GM21529 (cell line): ENCODE measurements around the gene ACSBG1.

Source experiments
- ATAC-seq: cut with Tn5 transposase; IDR thresholded peaks from one replicate; pipeline ENCODE4 v1.9.1; 2021; ENCODE audit not compliant: unreplicated experiment

The ACSBG1 gene

DNA sequence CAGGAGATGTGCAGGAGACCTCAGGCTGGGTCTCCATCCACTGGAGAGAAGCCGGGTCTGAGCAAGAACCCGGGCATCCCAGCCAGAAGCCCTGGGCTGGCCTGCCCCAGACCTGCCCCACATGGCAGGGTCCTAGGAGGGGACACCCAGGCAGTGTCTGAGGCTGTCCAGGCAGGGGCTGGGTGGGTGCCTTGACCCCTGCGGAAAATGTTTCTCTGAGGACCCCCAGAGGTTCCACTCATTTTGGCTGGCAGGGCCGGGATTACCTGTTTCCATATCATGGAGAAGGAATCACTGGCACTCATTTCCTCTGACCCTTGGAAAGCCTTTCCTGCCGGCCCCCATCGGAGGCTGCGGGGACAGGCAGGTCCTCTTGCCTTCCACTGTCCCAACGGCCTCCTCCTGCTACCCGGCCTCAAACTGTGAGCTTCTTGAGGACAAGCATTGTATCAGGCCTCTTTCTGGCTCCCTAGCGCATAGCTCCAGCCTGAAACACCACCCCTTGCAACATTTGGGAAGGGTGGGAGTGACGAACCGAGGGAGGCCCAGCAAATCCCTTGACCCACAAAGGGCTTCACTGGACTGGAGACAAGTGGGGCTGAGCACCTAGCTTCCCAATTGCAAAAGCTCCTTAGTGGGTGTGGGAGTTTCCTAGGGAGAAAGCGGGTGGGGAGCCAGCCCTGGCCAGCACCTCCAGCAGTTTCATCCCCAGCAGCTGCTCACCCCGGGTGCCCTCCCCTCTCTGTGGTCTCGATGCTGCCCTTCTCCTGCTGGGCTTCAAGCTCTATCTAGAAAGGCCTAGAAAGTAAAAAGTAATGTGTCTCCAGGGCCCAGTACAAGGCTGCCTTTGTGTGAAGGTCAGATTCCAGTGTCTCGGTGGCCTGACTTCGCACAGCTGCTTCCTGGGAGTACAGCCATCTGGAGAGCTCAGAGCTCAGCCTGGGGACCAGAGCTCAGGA is 29.7 kb downstream of the ACSBG1 start:
- no peak for ATAC-seq

- ATAC-seq: no peak
Measured at GRCh38 chr15:78203346-78204225, 30.8 kb downstream of the ACSBG1 start.

- ATAC-seq: no peak
Measured at GRCh38 chr15:78201281-78202190, 32.8 kb downstream of the ACSBG1 start.

DNA sequence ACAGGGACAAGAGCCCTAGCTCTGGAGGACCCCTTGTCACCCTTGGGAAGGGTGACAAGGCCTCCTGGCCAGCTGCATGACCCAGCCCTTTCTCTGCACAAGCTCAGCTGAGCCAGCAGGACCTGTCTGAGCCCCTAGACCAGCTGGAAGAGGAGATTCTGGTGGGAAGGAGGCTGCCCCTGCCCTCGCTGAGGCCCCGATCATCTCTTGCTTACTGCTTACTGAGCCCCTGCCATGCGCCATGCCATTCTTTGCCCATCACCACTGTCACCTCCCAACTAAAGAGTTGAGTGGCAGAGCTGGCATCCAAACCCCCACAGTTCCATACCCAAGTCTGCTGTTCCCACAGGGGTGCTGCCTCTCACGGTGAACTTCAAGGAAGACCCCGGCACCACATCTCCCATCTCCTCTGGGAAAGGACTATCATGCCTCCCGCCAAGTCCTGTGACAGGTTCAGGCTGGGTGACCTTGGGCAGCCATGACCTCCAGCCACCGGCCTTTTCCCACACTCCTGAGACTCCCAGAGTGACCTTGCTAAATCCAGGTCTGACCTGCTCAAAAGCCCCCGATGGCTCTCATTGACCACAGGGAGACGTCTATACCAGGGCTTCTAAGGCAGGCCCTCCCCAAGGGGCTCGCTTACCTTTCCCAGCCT is 34.0 kb downstream of the ACSBG1 start:
- no peak for ATAC-seq

DNA sequence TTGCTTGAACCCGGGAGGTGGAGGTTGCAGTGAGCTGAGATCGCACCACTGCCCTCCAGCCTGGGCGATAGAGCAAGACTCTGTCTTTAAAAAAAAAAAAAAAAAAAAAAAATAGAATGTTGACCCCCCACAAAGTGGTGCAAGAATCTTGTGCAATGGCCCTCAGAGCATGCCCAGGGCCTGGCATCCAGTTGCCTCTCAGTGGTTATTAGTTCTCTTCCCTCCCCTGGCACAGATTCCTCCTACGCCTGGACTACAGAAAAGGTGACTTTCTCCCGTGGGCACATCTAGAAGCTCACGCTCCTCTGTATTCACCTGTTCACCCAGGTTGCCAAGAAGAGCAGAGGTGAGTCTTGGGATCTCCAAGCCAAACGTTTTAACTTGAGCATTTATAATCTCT is 36.7 kb downstream of the ACSBG1 start:
- no peak for ATAC-seq

DNA sequence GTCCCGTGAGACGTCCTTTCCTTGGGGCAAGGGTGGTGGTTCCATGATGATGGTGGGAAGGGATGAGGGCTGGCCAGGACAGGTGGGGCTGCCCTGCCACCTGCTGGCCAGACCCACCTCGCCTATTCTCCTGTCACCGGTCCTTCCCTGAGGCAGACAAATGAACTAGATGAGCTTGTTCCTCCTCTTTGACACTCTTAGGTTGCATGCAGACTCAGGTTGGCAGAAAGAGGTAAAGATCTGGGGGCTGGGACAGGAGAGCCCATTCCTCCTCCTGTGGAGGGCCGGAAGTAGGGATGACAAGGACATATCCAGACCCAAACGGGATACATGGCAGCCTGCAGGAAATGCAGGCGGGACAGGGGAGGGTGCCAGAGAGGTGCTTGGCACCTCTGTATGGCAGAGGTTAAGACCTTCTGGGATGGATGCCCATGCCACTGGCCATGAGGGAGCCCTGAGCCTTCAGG is 38.6 kb downstream of the ACSBG1 start:
- ATAC-seq: no peak

DNA sequence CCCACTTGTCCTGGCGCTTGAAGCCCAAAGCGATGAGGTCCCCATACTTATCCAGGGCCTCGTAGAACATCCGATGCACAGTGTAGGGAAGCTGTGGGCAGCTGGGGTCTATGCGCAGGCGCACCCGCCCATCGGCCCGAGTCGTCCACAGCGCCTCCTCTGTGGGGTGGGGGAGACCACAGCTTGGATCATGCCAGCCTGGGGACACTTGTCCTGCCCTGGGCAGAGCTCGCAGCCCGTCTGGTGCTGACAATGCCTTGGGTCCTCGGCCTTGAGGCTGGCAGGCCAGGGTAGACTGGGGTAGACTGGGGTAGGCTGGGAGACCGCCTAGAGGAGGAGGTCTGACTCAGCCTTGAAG is 39.8 kb downstream of the ACSBG1 start:
- ATAC-seq: no peak

DNA sequence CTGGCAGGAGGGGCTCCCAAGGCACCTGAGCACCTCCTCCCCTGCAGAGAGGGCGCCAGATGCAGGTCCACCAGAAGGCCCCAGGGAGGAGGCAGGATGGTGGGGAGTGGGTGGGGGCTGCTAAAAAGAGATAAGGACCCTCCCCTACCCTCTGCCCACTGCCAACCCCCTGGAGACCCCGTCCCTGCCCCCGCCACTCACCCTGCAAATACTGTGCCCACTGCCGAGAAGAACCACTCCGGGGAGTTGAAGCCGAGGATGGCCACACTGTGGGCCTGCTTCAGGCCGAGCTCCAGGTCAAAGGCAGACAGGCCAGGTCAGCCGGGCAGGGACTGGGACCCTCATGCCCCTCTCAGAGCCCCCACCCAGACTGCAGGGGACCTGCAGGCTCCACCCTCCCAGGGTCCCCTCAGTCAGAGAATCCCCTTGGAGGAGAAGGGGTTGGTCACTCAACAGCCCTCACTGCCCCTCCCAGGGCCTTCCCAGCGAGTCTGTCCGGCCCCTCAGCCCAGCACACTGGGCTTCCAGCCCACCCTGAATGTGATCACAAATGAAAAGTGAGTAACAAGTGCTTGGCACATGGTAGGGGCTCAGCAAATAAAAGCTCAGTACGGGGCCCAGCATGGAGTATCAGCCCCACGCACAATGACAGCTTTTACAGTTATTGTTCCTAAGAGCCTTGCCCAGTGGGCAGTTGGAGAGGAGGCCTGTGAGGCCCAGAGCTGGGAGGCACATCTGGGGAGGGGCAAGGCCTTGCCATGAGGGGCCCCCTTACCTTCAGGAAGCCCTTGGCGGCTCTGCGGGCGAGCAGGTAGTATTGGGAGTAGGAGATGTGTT is 40.4 kb downstream of the ACSBG1 start:
- ATAC-seq: no peak

- no peak for ATAC-seq
Measured at GRCh38 chr15:78192826-78193594, 41.4 kb downstream of the ACSBG1 start.

GRCh38 chr15:78182821-78183220 is 51.5 kb downstream of the ACSBG1 start:
- no peak for ATAC-seq

GRCh38 chr15:78182336-78182700 is 52.0 kb downstream of the ACSBG1 start:
- ATAC-seq: no peak

- ATAC-seq: no peak
Measured at GRCh38 chr15:78179906-78180305, 54.5 kb downstream of the ACSBG1 start.

DNA sequence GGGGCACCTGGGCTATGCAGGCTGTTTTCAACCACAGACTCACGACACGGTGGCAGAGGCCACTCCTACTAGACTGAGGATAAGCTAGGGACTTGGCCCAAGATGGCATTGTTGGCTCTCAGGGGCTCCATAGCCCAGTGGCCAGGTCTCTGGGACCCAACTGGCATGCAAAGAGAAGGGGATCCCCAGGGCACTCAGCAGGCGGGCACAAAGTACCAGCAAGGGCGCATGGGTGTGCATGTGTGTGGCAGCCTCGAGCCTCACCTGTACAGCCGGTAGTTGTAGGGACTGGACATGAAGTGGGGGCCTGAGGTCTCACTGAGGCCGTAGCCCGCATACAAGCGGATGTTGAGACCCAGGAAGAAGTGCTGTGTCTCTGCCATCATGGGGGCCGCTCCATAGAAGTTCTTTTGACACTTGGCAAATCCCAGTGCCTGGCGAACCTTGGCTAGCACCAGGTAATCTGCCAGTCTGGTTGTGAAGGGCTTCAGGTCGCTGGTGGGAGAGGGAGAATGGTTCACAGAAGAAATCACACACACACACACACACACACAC is 55.0 kb downstream of the ACSBG1 start:
- no peak for ATAC-seq

GRCh38 chr15:78178064-78178463 is 56.3 kb downstream of the ACSBG1 start:
- no peak for ATAC-seq

DNA sequence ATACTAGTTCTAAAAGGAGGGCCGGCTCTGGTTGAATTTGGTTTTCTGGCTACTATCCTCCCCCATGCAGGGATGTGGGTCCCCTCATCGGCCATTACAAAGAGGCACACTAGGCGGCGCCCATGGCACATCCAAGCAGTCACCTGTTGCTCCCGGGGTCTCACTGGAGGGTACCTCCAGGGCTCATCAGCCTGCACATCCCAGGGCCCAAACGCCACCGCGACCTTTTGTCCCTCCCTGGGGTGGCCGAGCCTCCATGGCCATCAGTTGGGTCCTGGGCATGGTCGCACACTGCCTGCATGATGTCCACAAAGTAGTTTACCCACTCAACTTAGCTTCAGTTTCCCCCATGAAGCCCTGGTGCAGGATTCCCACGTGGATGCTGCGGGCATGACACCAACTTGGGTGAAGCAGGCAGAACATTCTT is 56.9 kb downstream of the ACSBG1 start:
- ATAC-seq: no peak

DNA sequence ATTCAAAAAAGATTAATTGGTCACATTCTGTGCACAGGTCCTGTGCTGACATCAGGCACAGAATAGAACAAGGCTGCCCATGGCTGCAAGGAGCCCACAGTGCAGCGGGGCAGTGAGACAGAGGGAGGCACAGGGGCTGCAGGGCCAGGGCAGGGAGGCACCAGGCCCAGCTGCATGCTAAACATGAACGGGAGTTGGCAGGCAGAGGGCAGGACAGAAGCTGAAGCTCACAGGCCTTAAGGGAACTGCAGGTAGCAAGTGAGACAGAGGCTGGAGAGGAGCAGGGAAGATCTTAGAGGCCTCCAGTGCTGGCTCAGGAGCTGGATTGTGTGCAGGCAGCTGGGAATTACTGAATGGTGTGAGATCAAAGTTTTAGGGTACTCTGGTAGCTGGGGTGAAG is 59.0 kb downstream of the ACSBG1 start:
- ATAC-seq: no peak

GRCh38 chr15:78174401-78174800 is 60.0 kb downstream of the ACSBG1 start:
- ATAC-seq: no peak

- ATAC-seq: no peak
Measured at GRCh38 chr15:78171864-78172472, 62.4 kb downstream of the ACSBG1 start.
